Liver (tissue), 9 donors: Measurements from ENCODE around the gene ZSWIM4. TPM values are rescaled to one million over a fixed set of nuclear protein-coding genes. Genes with fewer than 3 reads are reported as not detected.
A peak's percentile ranks its signal among the peaks of the same experiment; 100 is the strongest.

Experiments used
- DNase-seq: peaks from one replicate; pipeline ENCODE4 v3.0.0-alpha.2; 2017; ENCODE audit warnings: low spot score
- H3K27ac ChIP-seq, 2 donors: one replicate each; pipeline ENCODE4 v1.7.0; 2013; ENCODE audit warnings: inconsistent platforms in 2 of 2, low read length in 2 of 2, control low read depth in 1 of 2, low read depth in 1 of 2, mild to moderate bottlenecking in 1 of 2
- H3K27me3 ChIP-seq, 4 donors: one replicate each; pipeline versions ENCODE4 v1.6.1 to v1.7.0; 2013; ENCODE audit warnings: low read length in 3 of 4, inconsistent platforms in 1 of 4, mild to moderate bottlenecking in 1 of 4, moderate library complexity in 1 of 4; ENCODE audit not compliant: control insufficient read depth in 4 of 4, insufficient read depth in 4 of 4
- H3K36me3 ChIP-seq, 4 donors: one replicate each; pipeline versions ENCODE4 v1.6.1 to v1.7.0; 2013; ENCODE audit warnings: low read length in 3 of 4, mild to moderate bottlenecking in 3 of 4, low read depth in 1 of 4, moderate library complexity in 1 of 4; ENCODE audit not compliant: control insufficient read depth in 4 of 4, insufficient read depth in 3 of 4
- H3K4me1 ChIP-seq, 4 donors: one replicate each; pipeline versions ENCODE4 v1.6.1 to v1.7.0; 2013; ENCODE audit warnings: low read length in 3 of 4, mild to moderate bottlenecking in 3 of 4, moderate library complexity in 1 of 4; ENCODE audit not compliant: control insufficient read depth in 4 of 4, insufficient read depth in 4 of 4
- H3K4me3 ChIP-seq, 3 donors: one replicate each; pipeline versions ENCODE4 v1.6.1 to v1.7.0; 2013; ENCODE audit warnings: low read length in 3 of 3, control low read depth in 1 of 3, low read depth in 1 of 3, mild to moderate bottlenecking in 1 of 3
- H3K9ac ChIP-seq, 2 donors: one replicate each; pipeline ENCODE4 v1.7.0; 2013; ENCODE audit warnings: low read length in 2 of 2, mild to moderate bottlenecking in 2 of 2, moderate library complexity in 2 of 2, control low read depth in 1 of 2, low read depth in 1 of 2
- H3K9me3 ChIP-seq, 4 donors: one replicate each; pipeline versions ENCODE4 v1.6.1 to v1.7.0; 2013; ENCODE audit warnings: low read length in 3 of 4; ENCODE audit not compliant: control insufficient read depth in 4 of 4
- EGR1 ChIP-seq, 2 donors: IDR thresholded peaks; 2 replicates each; pipeline ENCODE4 v1.6.1; 2016 to 2018; ENCODE audit warnings: antibody characterized with exemption in 2 of 2, low read depth in 2 of 2
- FOXA1 ChIP-seq: IDR thresholded peaks from 2 replicates; pipeline ENCODE4 v1.6.1; 2016; ENCODE audit warnings: antibody characterized with exemption
- HNF4A ChIP-seq, 2 donors: conservative IDR thresholded peaks; 2 replicates each; pipeline ENCODE4 v1.6.1; 2016; ENCODE audit warnings: antibody characterized with exemption in 2 of 2, mild to moderate bottlenecking in 2 of 2
- HNF4G ChIP-seq: IDR thresholded peaks from 2 replicates; pipeline ENCODE4 v1.6.1; 2016; ENCODE audit warnings: antibody characterized with exemption
- NR2F2 ChIP-seq: IDR thresholded peaks from 2 replicates; pipeline ENCODE4 v1.6.1; 2016; ENCODE audit warnings: antibody characterized with exemption
- RAD21 ChIP-seq, 2 donors: IDR thresholded peaks; 2 replicates each; pipeline ENCODE4 v1.6.1; 2016; ENCODE audit warnings: antibody characterized with exemption in 2 of 2, mild to moderate bottlenecking in 2 of 2
- RXRA ChIP-seq, 2 donors: IDR thresholded peaks; 2 replicates each; pipeline ENCODE4 v1.6.1; 2017 to 2018; ENCODE audit warnings: antibody characterized with exemption in 2 of 2, mild to moderate bottlenecking in 1 of 2
- TAF1 ChIP-seq: conservative IDR thresholded peaks from 2 replicates; pipeline ENCODE4 v1.6.1; 2016; ENCODE audit warnings: antibody characterized with exemption, mild to moderate bottlenecking
- YY1 ChIP-seq: IDR thresholded peaks from 2 replicates; pipeline ENCODE4 v1.6.1; 2016; ENCODE audit warnings: antibody characterized with exemption, mild to moderate bottlenecking
- WGBS: extraction: QIAGEN DNeasy Blood & Tissue Kit; methylation state at CpG from one replicate; pipeline ENCODE4 v1.1.7; 2013; 5-methylcytosine and 5-hydroxymethylcytosine counted together
- polyA plus RNA-seq, 2 donors: library from polyadenylated mRNA; stranded (reverse) in 1 of 2; unstranded in 1 of 2; fragments of 200-250 nt in 1 of 2; fragments of >200 nt in 1 of 2; fragmentation: Nextera tagmentation in 1 of 2; extraction: Ambion mirVana in 1 of 2; gene quantifications; one replicate each; pipeline versions ENCODE4 v1.2.1 to v1.2.3, GENCODE V29; 2013 to 2015
- total RNA-seq, 2 donors: library from RNA; depleted of rRNA; stranded (reverse); fragments of >200 nt; gene quantifications; one replicate each; pipeline ENCODE4 v1.2.3, GENCODE V29; 2014
- TF ChIP-seq, protein P1 (sequence below): IDR thresholded peaks from 2 replicates; pipeline ENCODE4 v1.6.1; 2016; ENCODE audit warnings: antibody characterized with exemption
- TF ChIP-seq, protein P2 (sequence below): IDR thresholded peaks from 2 replicates; pipeline ENCODE4 v1.6.1; 2016; ENCODE audit warnings: antibody characterized with exemption
- TF ChIP-seq, protein P3 (sequence below): IDR thresholded peaks from 2 replicates; pipeline ENCODE4 v1.6.1; 2016; ENCODE audit warnings: antibody characterized with exemption, mild to moderate bottlenecking
- TF ChIP-seq, protein P4 (sequence below): fragments of 150-350 bp; IDR thresholded peaks from 2 replicates; pipeline ENCODE4 v1.5.1; 2017; ENCODE audit warnings: improper control_type of control experiment, low read depth, low read length; ENCODE audit not compliant: missing input control
- donor health status: healthy.
- donor health status: healthy.
- donor health status: healthy.
- donor health status: healthy.
- donor health status: healthy.

The ZSWIM4 gene
- total and polyA plus RNA-seq, 4 donors: 0.14 to 2.2 (median 1.2) TPM

DNA sequence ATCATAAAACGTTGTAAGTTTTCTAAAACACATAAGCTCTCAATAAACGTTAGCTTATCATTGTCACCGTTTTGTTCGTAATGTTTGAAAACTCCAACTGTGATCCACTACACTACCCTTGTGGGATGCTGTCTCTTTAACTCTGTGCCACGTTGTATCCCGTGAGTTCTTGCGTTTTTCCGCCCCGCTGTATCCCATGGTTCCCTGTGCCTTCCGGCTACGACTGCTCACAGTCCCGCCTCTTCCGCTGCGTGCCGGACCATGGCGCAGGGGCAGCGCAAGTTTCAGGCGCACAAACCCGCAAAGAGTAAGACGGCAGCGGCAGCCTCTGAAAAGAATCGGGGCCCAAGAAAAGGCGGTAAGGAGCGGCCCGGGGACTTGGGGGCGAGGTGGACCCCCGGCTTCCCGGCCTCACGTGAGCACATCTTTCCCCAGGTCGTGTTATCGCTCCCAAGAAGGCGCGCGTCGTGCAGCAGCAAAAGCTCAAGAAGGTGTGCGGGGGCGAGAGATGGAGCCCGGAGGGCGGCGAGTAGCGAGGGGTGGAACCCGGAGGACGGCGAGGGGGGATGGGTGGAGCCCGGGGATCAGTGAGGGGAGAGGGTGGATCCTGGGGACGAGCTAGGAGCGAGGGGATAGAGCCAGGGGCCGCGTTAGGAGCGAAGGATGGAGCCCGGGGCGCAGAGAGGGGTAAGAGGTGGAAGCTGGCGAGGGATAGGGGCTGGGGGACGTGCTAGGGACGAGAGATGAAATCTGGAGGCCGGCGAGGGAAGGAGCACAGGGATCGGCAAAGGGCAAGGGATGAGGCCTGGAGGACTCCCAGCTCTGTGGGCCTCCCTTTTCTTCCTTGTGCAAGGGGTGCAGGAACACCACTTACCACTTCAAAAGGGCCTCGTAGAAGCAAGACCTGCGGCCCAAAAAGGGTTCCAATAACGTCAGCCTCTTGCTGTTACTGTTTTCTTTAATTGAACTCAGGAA lies 20.7 kb upstream of the ZSWIM4 start, which contains the start of gene C19orf53 (continued):
- TF ChIP-seq TAF1 (no peak), RAD21 (IDR thresholded peaks at IDR 0.05) (peak in 1 of 2 donors; percentile 60), NR2F2 (peak; percentile 32), HNF4G (no peak), YY1 (peak; percentile 95)
- TF ChIP-seq, protein P1, sequence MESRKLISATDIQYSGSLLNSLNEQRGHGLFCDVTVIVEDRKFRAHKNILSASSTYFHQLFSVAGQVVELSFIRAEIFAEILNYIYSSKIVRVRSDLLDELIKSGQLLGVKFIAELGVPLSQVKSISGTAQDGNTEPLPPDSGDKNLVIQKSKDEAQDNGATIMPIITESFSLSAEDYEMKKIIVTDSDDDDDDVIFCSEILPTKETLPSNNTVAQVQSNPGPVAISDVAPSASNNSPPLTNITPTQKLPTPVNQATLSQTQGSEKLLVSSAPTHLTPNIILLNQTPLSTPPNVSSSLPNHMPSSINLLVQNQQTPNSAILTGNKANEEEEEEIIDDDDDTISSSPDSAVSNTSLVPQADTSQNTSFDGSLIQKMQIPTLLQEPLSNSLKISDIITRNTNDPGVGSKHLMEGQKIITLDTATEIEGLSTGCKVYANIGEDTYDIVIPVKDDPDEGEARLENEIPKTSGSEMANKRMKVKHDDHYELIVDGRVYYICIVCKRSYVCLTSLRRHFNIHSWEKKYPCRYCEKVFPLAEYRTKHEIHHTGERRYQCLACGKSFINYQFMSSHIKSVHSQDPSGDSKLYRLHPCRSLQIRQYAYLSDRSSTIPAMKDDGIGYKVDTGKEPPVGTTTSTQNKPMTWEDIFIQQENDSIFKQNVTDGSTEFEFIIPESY: peak; percentile 76
- TF ChIP-seq, protein P2, sequence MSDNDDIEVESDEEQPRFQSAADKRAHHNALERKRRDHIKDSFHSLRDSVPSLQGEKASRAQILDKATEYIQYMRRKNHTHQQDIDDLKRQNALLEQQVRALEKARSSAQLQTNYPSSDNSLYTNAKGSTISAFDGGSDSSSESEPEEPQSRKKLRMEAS: peak; percentile 100

DNA sequence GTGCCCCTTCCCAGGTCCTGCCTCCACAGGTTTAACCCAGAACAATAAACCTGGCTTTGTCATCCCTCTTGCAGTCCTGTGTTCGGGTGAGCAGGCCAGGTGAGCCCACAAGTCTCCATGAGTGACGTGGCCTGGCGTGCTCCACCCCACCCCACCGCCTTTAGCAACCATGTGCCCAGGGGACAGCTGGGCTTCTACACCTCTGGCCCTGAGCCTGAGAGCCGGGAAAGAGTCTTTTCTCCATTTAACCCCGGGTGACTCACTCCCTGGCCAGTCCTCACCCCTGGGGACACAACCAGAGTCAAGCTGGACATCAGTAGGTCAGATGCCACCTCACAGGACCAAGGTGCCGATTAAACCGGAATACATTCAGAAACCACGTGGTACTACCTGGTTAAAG lies 16.8 kb upstream of the ZSWIM4 start:
- 93% methylated on average over 9 of the region's 9 CpGs for WGBS
- Histone ChIP-seq H3K27ac (no peak overlapping the region), H3K4me1 (peaks cover 3 to 18% (median 10%) of the 10 kb centered on the region in 4 donors), H3K9me3 (no peaks in the 10 kb centered on the region), H3K36me3 (peaks cover 5 to 26% (median 15%) of the 10 kb centered on the region in 4 donors), H3K4me3 (no peak overlapping the region), H3K27me3 (no peaks in the 10 kb centered on the region), H3K9ac (no peak overlapping the region)
- no peak for DNase-seq
- TF ChIP-seq, protein P3, sequence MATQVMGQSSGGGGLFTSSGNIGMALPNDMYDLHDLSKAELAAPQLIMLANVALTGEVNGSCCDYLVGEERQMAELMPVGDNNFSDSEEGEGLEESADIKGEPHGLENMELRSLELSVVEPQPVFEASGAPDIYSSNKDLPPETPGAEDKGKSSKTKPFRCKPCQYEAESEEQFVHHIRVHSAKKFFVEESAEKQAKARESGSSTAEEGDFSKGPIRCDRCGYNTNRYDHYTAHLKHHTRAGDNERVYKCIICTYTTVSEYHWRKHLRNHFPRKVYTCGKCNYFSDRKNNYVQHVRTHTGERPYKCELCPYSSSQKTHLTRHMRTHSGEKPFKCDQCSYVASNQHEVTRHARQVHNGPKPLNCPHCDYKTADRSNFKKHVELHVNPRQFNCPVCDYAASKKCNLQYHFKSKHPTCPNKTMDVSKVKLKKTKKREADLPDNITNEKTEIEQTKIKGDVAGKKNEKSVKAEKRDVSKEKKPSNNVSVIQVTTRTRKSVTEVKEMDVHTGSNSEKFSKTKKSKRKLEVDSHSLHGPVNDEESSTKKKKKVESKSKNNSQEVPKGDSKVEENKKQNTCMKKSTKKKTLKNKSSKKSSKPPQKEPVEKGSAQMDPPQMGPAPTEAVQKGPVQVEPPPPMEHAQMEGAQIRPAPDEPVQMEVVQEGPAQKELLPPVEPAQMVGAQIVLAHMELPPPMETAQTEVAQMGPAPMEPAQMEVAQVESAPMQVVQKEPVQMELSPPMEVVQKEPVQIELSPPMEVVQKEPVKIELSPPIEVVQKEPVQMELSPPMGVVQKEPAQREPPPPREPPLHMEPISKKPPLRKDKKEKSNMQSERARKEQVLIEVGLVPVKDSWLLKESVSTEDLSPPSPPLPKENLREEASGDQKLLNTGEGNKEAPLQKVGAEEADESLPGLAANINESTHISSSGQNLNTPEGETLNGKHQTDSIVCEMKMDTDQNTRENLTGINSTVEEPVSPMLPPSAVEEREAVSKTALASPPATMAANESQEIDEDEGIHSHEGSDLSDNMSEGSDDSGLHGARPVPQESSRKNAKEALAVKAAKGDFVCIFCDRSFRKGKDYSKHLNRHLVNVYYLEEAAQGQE: no peak

DNA sequence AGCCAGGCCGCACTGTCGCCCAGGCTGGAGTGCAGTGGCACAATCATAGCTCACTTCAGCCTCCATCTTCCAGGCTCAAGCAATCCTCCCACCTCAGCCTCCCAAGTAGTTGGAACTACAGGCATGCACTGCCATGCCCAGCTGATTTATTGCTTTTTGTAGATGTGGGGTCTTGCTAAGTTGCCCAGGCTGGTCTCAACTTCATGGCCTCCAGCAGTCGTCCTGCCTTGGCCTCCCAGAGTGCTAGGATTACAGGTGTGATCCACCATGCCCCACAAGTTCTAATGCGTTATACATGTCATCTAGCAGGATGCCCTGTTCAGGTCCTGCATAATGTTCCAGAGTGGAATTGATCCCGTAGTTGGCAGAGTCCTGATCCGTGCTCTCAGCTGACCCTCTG lies 16.4 kb upstream of the ZSWIM4 start:
- no peak for DNase-seq
- peaks cover 3 to 18% (median 10%) of the 10 kb centered on the region in 4 donors for H3K4me1 ChIP-seq
- TF ChIP-seq YY1: no peak
- no peak for TF ChIP-seq RXRA (IDR thresholded peaks at IDR 0.05)
- TF ChIP-seq, protein P1: no peak
- no peak for TF ChIP-seq HNF4G
- TF ChIP-seq EGR1 (IDR thresholded peaks at IDR 0.05; ENCODE audit: low read depth in 2 of 2): no peak
- TF ChIP-seq FOXA1: no peak
- TF ChIP-seq, protein P3: no peak
- TF ChIP-seq, protein P4, sequence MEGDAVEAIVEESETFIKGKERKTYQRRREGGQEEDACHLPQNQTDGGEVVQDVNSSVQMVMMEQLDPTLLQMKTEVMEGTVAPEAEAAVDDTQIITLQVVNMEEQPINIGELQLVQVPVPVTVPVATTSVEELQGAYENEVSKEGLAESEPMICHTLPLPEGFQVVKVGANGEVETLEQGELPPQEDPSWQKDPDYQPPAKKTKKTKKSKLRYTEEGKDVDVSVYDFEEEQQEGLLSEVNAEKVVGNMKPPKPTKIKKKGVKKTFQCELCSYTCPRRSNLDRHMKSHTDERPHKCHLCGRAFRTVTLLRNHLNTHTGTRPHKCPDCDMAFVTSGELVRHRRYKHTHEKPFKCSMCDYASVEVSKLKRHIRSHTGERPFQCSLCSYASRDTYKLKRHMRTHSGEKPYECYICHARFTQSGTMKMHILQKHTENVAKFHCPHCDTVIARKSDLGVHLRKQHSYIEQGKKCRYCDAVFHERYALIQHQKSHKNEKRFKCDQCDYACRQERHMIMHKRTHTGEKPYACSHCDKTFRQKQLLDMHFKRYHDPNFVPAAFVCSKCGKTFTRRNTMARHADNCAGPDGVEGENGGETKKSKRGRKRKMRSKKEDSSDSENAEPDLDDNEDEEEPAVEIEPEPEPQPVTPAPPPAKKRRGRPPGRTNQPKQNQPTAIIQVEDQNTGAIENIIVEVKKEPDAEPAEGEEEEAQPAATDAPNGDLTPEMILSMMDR: no peak
- TF ChIP-seq, protein P2: no peak
- TF ChIP-seq RAD21 (IDR thresholded peaks at IDR 0.05): no peak
- TF ChIP-seq HNF4A (conservative IDR thresholded peaks at IDR 0.05): no peak

More for the DNA sequence above, 16.4 kb upstream of the ZSWIM4 start:
- Histone ChIP-seq H3K27ac (no peak overlapping the region), H3K4me3 (no peak overlapping the region), H3K9me3 (no peaks in the 10 kb centered on the region), H3K9ac (no peak overlapping the region), H3K27me3 (no peaks in the 10 kb centered on the region), H3K36me3 (peaks cover 5 to 26% (median 14%) of the 10 kb centered on the region in 4 donors)
- 92% methylated on average over 6 of the region's 6 CpGs for WGBS
